GM19099 (cell line): ENCODE data around the gene CFAP119.

Source experiments
- POLR2A ChIP-seq: IDR thresholded peaks from 3 replicates; pipeline ENCODE4 v1.6.1; 2011; ENCODE audit warnings: low read depth; ENCODE audit not compliant: insufficient read length; ENCODE audit errors: extremely low read depth

CFAP119 gene

GRCh38 chr16:30715750-30716445, 46.0 kb downstream of the CFAP119 start:
- TF ChIP-seq POLR2A, result no peak

- no peak for TF ChIP-seq POLR2A
These were observed 50.1 kb downstream of the CFAP119 start for GRCh38 chr16:30711712-30712111.

- no peak for TF ChIP-seq POLR2A
These were observed 50.9 kb downstream of the CFAP119 start for GRCh38 chr16:30710971-30711370.
